SU-DHL-6 (cell line): Measurements from ENCODE around the gene SLC37A3.

ENCODE experiments used
- CTCF ChIP-seq: fragments of 200-600 bp; sonication (generic); IDR thresholded peaks from one replicate; pipeline ENCODE4 v1.5.1; 2017; ENCODE audit warnings: antibody characterized with exemption, mild to moderate bottlenecking, low read length, moderate library complexity; ENCODE audit not compliant: insufficient read depth, poor library complexity, severe bottlenecking
- EZH2phosphoT487 ChIP-seq: fragments of 200-600 bp; sonication (generic), shearing (Covaris generic); conservative IDR thresholded peaks from 2 replicates; pipeline ENCODE4 v1.6.1; 2018; ENCODE audit warnings: mild to moderate bottlenecking, antibody characterized with exemption, low read length, moderate library complexity, mixed read lengths

- TF ChIP-seq CTCF (no peak), EZH2phosphoT487 (no peak)
Observed at GRCh38 chr7:140423501-140423900, 25.2 kb upstream of the SLC37A3 start.
